HG03066 (cell line): ENCODE measurements around the gene ZNF140.

Experiments
- ATAC-seq: cut with Tn5 transposase; IDR thresholded peaks from one replicate; pipeline ENCODE4 v1.9.1; 2021; ENCODE audit warnings: low read depth; ENCODE audit not compliant: unreplicated experiment

The ZNF140 gene

DNA sequence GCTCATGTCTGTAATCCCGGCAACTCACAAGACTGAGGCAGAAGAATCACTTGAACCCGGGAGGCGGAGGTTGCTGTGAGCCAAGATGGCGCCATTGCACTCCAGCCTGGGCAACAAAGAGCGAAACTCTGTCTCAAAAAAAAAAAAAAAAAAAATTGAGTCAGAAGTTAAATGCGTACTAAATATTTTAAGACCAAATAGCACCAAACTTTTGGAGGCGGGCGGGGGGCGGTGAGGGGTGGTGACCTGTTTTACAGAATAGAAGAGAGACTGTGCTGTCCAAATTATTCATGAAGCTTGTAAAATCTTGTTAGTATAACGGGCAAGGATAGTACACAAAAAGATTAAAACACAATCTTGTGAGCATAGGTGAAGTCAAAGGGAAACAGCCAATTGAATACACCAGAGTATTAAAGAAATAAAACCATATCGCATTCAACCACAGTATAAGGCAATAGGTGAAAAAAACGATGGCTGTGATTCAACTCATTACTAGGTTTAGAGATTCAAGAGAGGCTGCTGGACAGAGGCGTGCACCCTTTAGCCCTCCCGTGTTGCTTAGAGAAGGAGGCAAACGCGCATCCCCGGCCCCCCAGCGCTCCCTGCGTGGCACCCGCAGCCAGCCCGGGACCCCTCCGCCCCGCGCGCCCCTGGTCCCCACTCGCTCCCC is 48.8 kb downstream of the ZNF140 start:
- peak; percentile 10 for ATAC-seq

GRCh38 chr12:133130038-133130807 is 49.5 kb downstream of the ZNF140 start, which contains the start of the genes ZNF10 and ZNF891:
ZNF10 (plus strand) TSS chr12:133130627; CDS start chr12:133144493, 13,866 bp downstream.
ZNF891 (minus strand) TSS chr12:133130274; CDS start chr12:133121918, 8,356 bp downstream.
- ATAC-seq, result peak; percentile 86

DNA sequence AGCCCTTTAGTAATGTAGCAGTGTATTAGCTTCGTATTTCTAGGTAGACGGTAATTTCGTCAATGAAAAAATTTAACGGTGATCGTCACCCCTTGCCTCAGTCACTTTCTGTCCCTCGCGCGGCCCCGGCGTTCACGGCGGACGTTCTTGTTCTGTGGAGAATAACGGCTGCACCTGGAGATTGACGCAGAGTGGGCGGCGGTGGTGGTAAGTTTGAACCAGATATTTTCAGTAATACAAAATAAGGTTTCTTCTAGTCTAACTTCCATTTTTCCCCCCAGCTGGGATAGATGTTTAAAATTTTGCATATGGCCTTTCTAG is 50.0 kb downstream of the ZNF140 start:
- no peak for ATAC-seq

- no peak for ATAC-seq
Measured at GRCh38 chr12:133135747-133136146, 55.0 kb downstream of the ZNF140 start.

- ATAC-seq, result no peak
Measured at GRCh38 chr12:133145981-133146380, 65.3 kb downstream of the ZNF140 start.

GRCh38 chr12:133156125-133156690 is 75.5 kb downstream of the ZNF140 start:
- no peak for ATAC-seq
